ENCODE data around the gene GLB1L2.

The GLB1L2 gene

DNA sequence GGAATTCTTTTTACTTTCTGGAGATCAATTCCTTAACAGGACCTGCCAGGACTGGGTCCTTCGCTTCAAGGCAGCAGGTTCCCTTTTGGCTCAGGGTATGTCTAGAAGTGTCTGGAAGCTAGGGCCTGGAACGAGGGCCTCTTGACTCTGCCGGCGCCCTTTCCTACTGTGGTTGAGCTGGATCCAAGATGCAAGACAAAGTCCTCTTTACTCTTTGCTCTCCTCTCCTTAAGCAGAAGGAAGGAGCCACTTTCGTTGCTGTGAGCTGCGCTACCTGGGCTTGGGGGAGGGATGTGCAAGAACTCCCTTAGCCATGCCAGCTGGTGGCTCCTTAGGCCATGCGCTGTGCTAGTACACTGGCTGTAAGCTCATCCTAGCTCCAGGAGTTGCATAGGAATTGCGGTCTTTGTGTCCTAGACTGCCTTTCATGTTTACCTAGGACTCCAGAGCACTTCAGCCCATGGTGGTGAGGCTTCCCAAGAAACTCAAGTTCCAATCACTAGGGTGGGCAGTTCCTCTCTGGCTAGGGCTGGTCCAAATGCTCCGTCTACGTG lies 18.1 kb downstream of the GLB1L2 start:
- no peak for FAIRE-seq

DNA sequence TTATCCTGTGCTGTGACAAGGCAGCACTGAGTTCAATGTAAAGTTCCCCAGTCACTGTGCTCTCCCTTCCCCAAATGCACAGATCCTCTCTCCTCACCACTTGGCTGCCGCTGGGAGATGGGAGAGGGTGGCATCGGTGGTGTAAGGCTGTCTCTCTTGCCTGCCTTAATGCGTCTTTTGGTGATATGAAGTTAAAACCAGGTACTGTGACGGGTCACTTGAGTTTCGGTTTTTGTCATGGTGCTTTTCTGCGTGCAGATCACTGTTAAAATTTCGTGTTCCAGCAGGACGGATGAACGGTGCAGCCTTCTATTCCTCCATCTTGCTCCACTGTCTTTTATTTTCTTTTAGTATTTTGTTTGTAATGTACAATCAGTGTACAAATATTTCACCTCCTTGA lies 18.6 kb downstream of the GLB1L2 start:
- FAIRE-seq, result no peak

DNA sequence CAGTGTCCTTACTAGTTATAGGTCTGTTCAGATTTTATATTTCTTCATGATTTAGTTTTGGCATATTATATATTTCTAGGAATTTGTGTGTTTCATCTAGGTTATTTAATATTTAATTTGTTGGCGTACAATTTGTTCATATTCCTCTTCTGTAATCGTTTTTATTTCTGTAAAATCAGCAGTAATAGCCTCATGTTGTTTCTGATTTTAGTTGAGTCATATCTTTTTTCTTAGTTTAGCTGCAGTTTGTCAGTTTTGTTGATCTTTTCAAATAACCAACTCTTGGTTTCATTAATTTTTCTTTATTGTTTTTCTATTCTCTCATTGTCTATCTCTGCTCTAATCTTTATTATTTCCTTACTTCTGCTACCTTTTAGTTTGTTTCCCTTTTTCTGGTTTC lies 20.3 kb downstream of the GLB1L2 start:
- peak; percentile 29 for FAIRE-seq

DNA sequence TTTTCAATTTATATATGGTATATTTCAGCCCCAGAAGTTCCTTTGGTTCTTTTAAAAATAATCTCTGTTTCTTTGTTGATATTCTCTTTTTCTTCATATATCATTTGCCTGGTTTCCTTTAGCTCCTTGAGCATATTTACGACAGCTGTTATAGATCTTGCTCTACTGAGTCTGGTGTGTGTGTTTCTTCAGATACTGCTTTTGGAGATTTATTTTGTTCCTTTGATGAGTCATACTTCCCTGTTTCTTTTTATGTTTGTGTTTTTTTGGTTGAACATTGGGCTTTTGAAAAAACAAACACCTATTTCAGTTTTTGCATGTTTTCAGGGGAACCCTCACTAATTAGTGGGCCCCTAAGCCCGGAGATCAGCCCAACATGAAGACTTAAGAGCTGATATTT lies 23.3 kb downstream of the GLB1L2 start:
- FAIRE-seq, result no peak

DNA sequence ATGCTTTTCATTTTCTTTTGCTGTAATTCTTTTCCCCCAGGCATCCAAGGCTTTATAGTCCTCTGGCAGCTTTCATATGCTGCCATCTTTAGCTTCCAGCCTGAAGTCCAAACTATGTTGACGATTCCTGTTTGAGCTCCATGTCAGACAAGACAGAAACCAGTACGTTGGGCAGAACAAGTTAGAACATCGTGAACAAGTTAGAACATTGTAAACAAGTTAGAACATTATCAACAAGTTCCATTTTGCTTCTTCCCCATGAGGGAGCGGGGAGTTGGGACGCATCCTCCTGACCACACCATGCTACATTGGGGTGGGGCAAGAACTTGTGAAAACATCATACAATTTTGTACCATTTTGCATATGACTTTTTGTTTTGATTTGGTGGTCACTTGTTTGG lies 23.9 kb downstream of the GLB1L2 start:
- FAIRE-seq, result no peak

DNA sequence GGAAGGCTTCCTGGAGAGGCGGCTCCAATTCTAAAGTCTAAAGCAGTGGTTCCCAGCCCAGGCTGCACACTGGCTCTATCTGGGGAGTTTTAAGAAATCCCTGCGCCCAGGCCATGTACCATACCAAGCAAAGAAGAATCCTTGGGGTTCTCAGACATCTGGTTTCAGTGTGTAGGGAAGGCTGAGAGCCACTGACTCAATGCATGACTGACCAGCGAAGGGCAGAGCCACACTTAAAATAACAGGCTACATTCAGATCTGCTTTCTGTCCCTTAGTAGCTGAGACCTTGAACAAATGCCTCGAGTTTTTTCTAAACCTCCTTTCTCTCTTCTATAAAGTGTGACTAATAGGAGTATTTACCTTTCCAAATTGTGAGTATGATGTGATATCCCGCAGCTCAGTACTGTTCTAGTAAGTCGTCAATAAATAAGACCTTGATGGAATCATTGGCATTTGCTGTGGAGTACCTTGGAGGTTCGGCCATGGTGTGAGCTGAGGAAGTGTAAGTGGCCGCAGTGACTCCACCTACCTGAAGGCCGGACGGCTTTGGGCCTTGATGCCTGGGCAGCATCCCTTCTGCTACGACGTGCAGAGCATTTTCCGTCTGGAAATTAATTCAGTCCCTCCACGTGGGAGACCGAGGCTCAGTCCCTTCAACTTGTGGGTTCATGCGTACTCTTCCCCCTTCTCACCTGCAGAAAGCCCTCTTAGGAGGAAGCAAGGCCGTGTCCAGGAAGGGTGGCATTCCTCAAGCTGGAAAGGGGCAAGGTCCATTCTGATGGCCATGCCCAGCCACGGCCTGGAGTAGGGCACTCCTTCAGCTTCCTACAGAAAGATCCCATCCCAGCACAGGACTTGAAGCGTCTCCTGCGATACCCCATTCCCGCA lies 25.1 kb downstream of the GLB1L2 start:
- no peak for FAIRE-seq

DNA sequence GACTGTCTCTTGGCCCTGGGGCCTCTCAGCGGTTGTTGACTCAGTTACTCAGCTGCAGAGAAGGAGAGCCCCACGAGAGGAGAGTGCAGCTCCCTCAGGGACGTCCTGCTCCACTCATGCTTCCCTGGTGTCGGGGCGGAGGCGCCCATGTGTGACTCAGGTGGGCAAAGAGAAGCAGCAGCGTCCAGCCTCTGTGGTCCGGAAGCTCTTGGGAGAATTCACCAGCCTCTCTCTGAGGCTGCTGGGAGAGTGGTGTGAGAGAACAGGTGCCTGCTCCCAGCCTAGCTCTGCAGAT lies 25.7 kb downstream of the GLB1L2 start:
- no peak for FAIRE-seq

DNA sequence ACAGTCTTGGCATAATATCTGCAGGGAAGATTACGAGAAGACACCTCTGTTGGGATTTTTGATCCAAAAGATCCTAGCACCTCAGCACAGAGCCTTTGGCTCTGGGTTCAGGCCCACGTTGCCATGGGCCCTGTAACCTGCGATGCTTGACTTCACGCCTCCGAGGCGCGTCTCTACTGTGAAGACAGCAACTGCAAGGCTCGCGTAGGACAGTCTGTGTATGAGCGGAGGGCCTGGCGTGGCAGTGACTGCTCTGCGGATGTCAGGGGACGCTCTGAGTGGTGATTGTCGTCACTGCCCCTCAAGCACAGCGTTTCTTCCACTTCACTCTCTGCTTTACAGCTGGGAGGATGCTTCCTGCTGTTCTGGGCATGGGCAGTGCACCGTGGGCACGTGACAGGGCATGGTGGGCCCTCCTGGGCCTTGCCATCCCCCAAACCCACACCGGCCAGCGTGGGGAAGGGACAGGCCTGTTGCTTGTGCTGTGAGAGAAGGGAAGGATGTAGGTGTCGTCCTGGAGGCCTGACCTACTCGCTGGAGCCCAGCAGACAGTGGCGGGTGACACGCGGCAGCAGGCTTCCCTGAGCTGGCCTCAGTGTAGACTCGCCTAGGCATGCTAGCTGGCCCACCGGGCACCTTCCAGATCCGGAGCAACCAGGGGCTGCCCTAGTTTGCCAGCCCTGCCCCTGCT lies 26.5 kb downstream of the GLB1L2 start:
- FAIRE-seq, result no peak

DNA sequence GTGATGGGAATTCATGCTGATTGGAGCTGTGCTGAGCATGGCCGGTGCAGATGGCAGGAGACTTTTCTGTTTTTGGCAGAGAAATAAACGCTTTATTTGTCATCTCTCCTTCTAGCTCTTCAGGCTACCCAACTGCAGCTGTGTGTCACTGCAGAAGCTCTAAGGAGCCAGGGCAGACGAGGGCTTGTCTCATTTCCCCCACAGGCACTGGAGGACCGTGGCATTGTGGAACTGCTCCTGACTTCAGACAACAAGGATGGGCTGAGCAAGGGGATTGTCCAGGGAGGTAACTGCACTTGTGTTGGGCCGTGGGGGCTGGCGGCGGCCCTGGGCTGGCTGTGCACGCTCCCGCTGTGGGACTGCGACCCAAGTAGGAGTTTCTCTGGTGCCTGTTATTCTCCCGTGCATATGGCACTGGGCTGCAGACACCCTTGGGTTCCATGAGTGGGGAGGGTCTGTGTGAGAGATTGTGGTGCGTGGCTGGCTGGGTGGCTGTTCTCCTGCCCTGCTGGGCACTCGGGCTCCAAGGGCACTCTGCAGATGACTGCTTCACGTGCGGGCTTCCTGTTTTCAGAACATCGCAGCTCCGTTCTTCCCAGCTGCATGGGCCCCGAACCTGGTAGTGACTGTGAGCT lies 27.2 kb downstream of the GLB1L2 start:
- FAIRE-seq, result no peak

DNA sequence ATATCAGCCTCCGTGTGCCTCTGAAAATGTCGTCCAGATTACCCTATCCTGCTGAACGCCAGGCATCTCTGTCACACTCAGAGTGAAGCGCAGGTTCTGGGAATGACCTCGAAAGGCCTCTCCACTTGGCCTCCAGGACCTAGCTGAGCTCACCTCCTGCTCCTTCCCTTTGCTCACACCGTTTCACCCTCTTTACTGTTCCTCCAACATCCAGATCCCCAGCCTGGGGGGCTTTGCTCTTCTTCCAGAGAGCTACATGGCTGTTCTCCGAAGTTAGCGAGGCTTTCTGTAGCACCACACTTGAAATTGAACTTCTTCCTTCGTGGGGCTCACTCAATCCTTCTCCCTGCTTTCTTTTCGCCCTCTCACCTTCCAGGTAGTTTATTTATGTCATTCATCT lies 27.9 kb downstream of the GLB1L2 start:
- FAIRE-seq, result no peak

DNA sequence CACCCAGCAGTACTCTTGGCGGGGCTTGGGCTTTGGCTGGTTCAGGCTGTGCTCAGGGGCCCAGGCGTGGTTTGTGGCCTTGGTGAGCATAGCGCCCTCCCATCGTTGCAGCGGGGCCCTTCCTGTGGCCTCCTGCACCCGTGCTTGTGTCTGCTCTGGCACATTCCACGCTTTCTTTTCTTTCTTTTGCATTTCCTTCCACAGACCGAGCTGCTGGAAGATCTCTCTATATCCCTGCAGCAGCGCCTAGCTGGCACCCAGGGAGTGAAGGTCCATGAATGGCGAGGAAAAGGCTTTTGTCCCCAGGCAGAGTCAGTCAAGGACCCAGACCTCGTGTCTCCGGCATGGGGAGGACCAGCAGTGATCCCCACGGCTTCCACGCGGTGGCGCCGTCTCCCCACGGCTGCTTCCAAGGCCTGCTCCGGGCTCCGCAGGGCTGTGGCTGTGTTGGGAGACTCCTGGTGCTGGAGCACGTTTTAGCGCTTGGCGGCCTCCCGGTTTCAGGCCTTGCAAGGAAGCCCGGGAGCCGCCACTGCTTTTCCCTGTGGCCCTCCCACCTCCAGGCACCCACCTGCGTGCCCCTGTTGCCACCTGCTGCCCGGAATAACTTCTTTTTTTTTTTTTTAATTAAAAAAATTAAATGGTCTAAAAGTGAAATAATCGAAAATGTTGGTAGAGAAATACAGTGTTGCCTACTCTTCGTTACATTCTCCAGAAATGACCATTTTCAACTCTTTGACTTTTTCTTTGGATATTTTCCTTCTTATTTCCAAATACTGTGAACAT lies 28.5 kb downstream of the GLB1L2 start:
- FAIRE-seq, result no peak

DNA sequence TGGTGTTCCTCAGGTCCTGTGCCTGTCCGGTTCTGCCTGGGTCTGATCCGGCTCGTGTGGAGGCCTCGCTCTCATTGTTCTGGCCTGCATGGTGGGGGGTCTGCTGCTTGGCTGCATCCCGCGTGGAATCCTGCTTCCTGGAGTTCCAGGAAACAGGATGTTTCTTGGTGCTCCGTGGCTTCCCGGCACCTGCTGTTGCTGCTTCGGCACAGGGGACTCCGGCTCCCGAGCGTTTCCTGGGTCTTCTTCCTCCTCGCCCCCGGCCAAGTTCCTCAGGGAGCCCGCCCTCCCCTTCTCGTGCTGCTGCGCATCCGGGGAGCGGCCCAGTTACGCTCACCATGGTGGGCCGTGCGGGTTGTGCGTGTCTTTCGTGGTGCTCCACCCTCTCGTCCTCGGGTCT lies 29.9 kb downstream of the GLB1L2 start:
- no peak for FAIRE-seq

DNA sequence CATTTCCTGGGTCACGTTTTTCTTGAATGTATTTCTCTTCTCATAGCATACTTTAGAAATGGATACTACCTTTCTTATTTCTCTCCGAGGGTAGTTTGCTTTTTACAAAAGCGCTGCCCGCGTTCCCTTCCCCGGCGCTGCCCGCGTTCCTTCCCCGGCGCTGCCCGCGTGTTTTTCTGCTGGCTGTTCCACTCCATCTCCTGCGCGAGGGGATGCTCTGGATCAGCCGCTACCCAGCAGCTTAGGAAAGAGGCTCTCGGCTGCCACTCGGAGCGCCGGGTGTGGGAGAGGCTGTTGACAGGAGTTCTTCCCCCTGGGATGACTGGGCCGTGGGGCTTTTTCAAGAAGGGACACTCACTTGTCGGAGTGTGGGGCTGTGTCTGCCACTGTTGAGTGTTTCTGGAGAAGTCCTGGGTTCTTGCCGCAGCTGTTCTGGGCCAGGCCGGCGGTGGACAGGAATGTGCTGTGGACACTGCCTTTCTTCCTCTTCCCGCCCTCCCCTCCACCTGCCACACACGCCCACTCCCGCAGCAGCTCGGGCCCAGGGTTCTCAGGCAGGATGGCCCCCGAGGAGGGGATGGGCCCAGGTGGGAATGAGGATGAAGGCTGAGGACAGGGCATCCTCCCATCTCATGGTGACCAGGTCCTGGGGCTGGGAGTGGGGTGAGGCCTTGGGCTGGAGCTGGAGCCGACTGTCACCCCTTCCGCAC lies 30.6 kb downstream of the GLB1L2 start:
- no peak for FAIRE-seq

DNA sequence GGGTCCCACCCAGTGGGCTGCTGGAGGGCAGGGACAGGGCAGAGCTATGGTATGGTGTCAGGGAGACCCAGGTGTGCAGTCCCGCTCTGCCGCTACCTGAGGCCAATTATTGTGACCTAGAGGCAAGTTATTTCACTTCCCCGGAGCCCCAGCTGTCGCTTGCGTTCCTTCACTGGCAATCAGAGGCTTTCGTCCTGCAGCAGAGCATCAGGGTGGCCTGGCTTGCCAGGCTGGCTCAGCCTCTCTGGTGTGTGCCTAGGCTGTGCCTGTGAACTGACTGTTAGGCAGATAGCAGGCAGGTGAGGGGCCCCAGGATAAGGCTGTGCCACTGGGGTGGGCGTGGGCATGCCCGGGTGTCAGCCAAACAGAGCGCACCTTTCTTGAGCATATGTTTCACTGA lies 31.4 kb downstream of the GLB1L2 start:
- no peak for FAIRE-seq

DNA sequence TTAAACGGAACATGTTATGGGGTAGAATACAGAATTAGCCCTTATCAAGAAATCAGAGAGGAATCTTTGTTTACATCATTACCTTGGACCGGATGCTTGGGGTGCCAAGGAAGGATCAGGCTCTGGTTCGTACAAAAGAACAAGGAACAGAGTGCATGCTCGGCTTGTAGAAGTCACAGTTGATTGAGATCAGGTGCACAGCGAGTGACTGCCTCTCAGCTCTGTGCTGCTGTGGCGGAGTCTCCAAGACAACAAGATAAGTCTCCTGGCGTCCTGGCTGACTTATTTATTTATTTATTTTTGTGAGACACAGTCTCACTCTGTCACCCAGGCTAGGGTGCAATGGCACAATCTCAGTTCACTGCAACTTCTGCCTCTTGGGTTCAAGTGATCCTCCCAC lies 31.8 kb downstream of the GLB1L2 start:
- no peak for FAIRE-seq

DNA sequence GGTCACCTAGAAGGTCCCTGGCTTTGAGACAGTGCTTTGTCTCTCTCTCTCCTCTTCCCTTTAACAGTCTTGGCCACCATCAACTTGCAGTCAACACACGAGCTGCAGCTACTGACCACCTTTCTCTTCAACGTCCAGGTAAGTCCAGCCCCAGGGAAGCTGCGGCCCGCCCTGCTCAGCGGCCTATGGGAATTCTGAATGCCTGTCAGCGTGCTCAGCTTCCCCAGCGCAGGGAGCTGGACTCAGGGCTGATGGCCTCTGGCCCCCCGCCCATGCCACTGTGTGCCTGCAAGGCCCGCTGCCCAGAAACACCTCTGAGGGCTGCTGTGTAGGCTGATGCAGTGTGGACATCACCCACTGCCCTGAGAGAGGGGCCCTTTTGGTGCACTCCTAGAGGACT lies 32.5 kb downstream of the GLB1L2 start:
- FAIRE-seq, result no peak

DNA sequence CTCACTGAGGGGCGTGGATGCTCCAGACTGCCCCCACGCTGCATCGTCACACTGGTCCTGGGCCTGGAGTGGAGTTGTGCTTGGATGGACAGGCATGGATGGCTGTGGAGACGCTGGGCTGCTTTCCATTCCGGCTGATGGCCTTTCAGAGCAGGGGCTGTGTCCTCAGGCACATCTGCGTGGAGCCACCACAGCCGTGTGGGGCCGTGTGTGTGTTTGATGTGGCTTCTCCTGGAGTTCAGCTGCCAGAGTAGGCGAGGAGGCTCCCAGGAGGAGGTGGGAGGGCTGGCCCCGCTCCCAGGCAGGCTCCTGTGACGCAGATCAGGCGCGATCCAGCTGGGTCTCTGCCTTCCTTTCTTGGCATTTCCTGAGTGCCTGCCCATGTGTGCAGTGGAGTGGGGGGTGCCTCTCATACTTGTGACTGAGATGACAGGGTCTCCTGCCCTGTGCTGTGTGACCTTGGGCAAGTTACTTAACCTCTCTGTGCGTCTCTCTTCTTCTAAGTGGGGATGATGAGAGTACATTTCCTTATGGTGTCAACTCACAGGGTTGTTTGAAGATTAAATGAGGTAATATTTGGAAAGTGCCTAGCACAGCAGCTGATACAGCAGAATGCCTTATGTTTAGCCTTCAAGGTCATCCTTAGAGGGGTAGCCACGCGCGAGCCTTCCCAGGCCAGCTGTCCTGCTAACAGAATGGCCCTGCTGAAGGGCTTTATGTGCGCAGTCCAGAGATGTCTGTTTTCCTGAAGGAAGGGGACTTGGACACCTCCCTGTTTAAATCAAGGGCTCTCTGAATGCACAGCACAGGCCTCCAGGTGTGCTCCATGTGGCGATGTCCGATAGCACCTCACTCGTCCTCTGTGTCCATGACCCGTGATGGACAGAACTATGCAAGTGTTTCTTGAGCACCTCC lies 33.5 kb downstream of the GLB1L2 start:
- FAIRE-seq, result no peak

DNA sequence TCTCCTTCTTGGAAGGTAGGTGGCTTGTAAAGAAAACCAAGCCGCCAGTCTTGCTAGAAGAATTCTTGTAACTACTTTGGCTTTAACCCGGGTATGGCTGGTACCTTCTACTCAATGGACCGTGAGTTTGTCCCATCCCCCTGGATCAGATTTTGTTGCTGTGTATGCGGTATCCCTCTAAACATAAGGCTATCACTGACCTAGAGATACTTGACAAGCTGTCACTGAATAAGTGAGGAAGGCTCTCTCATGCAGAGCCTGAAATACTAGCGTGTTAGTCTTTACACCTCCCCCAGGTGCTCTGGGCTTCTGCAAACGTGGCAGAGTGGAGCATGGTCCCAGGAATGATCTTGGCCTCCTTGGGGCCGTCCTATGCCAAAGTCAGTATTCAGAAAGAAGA lies 34.5 kb downstream of the GLB1L2 start:
- FAIRE-seq, result no peak

DNA sequence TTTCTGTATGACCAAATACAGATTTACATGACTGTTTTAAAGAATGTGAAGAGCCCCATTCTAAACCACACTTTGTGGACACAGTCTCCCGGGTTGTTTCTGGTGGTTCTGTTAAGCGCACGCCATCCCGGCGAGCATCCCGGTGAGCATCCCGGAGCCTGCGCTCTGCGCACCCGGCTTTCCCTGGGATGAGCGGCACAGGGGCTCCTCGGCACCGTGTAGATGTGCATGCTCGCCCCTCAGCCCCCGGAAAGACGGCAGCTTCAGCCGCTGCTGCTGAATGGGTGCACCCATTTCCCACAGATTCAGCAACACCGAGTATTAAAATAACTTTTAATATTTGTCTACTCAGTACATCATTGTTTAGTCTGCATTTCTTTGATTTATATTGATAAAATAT lies 36.0 kb downstream of the GLB1L2 start:
- FAIRE-seq, result no peak

DNA sequence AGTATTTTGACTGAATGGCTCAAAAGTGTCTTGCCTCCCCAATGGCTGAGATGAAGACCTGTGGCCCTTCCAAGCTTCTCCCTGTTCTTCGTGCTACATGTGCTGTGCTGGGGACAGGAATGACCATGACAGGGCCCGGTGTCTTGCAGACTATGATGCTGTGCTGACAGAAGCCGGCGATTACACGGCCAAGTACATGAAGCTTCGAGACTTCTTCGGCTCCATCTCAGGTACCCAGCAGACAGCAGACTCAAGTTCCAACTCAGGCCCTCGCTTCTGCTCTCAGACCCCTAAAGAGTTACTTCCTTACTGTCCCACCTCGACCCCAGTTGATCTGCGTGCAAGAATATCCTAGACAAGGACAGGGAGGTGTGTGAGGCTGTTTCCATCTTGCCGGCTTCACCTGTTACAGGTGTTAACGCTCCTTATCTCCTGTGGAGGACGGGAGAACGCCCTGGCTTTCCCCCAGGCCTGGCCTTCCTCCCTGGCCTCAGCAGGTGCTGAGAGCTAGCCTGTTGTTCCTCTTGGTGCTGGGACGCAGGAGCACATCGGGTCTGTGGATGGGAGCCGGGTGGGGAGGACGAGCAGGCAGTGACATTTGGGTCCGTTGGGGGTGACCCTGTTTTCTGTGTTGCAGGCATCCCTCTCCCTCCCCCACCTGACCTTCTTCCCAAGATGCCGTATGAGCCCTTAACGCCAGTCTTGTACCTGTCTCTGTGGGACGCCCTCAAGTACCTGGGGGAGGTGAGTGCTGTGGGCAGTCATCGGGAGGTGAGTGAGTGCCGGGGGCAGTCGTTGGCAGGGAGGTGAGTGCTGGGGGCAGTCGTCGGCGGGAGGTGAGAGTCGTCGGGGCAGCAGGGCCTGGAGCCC lies 38.1 kb downstream of the GLB1L2 start:
- FAIRE-seq, result no peak

Data from endometrium (tissue), 2 donors.